Nephron (organoid): Measurements from ENCODE around the gene KANK4.

ENCODE experiments used
- H3K27ac Mint-ChIP-seq, 3 experiments: 2 replicates each; pipeline ENCODE4 v1.8.0; 2020; ENCODE audit warnings: mixed read lengths in 3 of 3, mild to moderate bottlenecking in 2 of 3, moderate library complexity in 1 of 3
- H3K27me3 Mint-ChIP-seq: 2 replicates; pipeline ENCODE4 v1.8.0; 2021; ENCODE audit warnings: low read depth, mild to moderate bottlenecking, moderate library complexity, mixed read lengths
- H3K36me3 Mint-ChIP-seq: 2 replicates; pipeline ENCODE4 v1.8.0; 2020; ENCODE audit warnings: low read depth, mixed read lengths
- H3K4me1 Mint-ChIP-seq: 2 replicates; pipeline ENCODE4 v1.8.0; 2020; ENCODE audit warnings: mixed read lengths
- H3K4me3 Mint-ChIP-seq, 3 experiments: 2 replicates each; pipeline ENCODE4 v1.8.0; 2020; ENCODE audit warnings: mild to moderate bottlenecking in 3 of 3, mixed read lengths in 3 of 3, moderate library complexity in 2 of 3
- H3K9me3 Mint-ChIP-seq: 2 replicates; pipeline ENCODE4 v1.8.0; 2020; ENCODE audit warnings: mixed read lengths
- CTCF ChIP-seq, 3 experiments: fragments of 200-600 bp; sonication (generic); IDR thresholded peaks; one replicate each; pipeline ENCODE4 v1.5.0; 2021; ENCODE audit warnings: antibody characterized with exemption in 3 of 3; ENCODE audit not compliant: unreplicated experiment in 3 of 3

The KANK4 gene

GRCh38 chr1:62274496-62275485 lies 44.4 kb downstream of the KANK4 start:
- Mint-ChIP-seq H3K27ac (peak overlapping the region; percentile 43 to 92 (median 71)), H3K9me3 (peaks cover 5% of the 10 kb centered on the region), H3K4me1 (peaks cover 70% of the 10 kb centered on the region)

DNA sequence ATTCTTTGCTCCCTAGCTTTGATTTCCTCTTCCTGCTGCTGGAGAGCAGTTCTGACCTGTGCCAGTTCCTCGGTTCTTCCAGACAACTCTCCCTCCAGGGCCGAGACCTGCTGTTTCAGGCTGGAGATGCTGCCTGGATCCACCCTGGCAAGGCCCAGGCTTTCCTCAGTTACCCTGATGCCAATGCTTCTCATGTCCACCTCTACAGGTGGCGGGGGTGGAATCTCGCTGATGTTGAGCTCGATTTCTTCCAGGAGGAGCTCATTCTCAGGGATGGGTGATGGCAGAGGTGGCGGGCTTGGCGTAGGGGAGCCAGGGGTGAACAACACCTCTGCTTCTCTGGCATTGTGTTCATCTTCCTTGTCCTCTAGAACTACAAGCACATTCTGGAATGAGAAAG lies 45.3 kb downstream of the KANK4 start:
- Mint-ChIP-seq H3K9me3 (peaks cover 5% of the 10 kb centered on the region), H3K4me1 (peaks cover 64% of the 10 kb centered on the region), H3K27me3 (peaks cover 9% of the 10 kb centered on the region), H3K27ac (peak overlapping the region in 2 of 3 experiments; percentile 43 to 92), H3K36me3 (peaks cover 37% of the 10 kb centered on the region), H3K4me3 (no peak overlapping the region)
- no peak for TF ChIP-seq CTCF (IDR thresholded peaks at IDR 0.05; ENCODE audit: unreplicated experiment in 3 of 3)

More at GRCh38 chr1:62274496-62275485, 44.4 kb downstream of the KANK4 start:
- H3K36me3 Mint-ChIP-seq, result peaks cover 40% of the 10 kb centered on the region
- H3K27me3 Mint-ChIP-seq, result peaks cover 9% of the 10 kb centered on the region
- peak overlapping the region in 1 of 3 experiments; percentile 30 for H3K4me3 Mint-ChIP-seq
- TF ChIP-seq CTCF (IDR thresholded peaks at IDR 0.05; ENCODE audit: unreplicated experiment in 3 of 3), result no peak

DNA sequence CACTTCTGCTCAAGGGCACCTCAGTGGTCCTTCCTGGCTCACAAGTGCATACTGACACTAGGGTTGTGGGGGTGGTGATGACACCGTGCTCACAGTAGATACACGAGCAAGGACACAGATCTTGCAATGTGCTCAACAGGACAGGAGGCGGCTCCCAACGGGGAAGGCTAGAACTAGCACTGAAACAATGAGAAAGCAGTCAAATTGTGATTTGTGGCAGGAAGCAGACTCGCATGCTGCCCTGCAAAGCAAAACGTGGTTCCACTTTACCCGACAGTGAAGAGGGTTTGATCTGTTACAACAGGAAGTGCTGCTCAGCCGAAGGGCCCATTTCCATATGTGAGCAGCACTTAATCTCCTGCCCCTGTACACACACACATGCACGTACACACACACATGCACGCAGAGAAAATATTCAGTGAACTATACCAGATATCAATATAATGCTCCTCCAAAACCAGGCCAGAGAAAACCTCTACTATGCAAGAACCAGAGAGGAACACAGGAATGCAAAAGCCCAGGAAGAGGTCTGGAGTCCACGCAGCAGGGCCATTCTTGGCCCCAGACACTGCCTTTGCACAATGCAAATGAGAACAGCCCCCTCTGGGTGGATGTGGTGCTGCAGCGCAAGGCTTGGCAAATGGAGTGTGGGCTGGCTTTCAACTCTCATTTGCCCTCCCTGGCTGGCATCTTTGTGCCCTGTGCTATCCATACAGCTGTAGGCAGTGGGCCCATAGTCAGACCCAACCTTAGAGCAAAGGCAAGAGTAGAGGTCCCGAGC lies 47.1 kb downstream of the KANK4 start:
- Mint-ChIP-seq H3K27ac (peak overlapping the region; percentile 87 to 95 (median 93)), H3K27me3 (peaks cover 9% of the 10 kb centered on the region), H3K4me3 (no peak overlapping the region), H3K36me3 (peaks cover 26% of the 10 kb centered on the region), H3K4me1 (peaks cover 51% of the 10 kb centered on the region), H3K9me3 (peaks cover 3% of the 10 kb centered on the region)
- peak in 2 of 3 experiments; percentile 16 to 32 for TF ChIP-seq CTCF (IDR thresholded peaks at IDR 0.05; ENCODE audit: unreplicated experiment in 3 of 3)

DNA sequence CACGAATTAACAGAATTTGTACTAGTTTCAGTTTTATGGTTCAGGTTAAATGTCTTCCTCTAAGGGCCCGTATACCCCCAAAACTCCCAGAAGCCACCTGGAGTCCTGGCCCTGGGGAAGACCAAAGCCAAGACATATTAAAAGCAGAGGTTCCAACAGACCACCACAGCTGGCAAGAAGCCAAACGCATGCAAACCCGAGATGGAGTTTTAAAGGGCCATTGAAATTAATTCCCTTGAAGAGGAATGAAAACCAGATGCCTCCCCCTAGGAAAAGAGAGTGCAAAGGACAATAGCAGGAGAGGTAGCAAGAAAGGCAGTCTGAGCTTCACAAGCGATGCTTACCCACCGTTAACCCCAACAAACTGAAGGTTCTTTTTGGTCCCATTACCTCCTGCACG lies 48.1 kb downstream of the KANK4 start:
- TF ChIP-seq CTCF (IDR thresholded peaks at IDR 0.05; ENCODE audit: unreplicated experiment in 3 of 3), result no peak
- peaks cover 47% of the 10 kb centered on the region for H3K4me1 Mint-ChIP-seq
- H3K27ac Mint-ChIP-seq, result peak overlapping the region; percentile 87 to 95 (median 93)
- no peak overlapping the region for H3K4me3 Mint-ChIP-seq
- peaks cover 27% of the 10 kb centered on the region for H3K36me3 Mint-ChIP-seq
- H3K27me3 Mint-ChIP-seq, result peaks cover 12% of the 10 kb centered on the region
- H3K9me3 Mint-ChIP-seq, result no peaks in the 10 kb centered on the region

GRCh38 chr1:62269851-62270495 lies 49.3 kb downstream of the KANK4 start:
- peaks cover 22% of the 10 kb centered on the region for H3K36me3 Mint-ChIP-seq
- H3K27ac Mint-ChIP-seq, result peak overlapping the region; percentile 87 to 89 (median 88)
- no peak overlapping the region for H3K4me3 Mint-ChIP-seq
- no peaks in the 10 kb centered on the region for H3K9me3 Mint-ChIP-seq
- no peak for TF ChIP-seq CTCF (IDR thresholded peaks at IDR 0.05; ENCODE audit: unreplicated experiment in 3 of 3)
- H3K4me1 Mint-ChIP-seq, result peaks cover 40% of the 10 kb centered on the region
- peaks cover 11% of the 10 kb centered on the region for H3K27me3 Mint-ChIP-seq
